ENCODE results near the gene CST8. TPM values are rescaled to one million over a fixed set of nuclear protein-coding genes. Genes with fewer than 3 reads are reported as not detected.

Gene CST8
- total RNA-seq, 1 donor from 2014 or later = not detected

DNA sequence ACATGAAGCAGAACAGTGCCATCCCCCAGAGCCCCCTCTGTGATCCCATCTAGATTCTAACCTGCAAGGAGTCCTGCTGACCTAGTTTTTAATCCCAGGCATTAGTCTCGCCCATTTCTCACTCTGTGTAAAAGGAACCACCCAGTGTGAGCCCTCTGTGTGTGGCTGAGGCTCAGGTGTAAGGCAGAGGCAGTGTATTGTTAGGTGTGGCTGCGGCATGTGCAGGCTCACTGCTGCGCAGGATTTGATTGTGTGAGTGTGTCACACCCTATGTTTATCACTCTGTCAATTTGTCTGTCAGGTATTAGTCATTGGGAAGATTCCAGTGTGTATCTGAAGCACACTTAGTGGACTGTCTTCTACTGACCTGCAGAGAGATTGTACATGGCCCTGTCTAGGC, 13.7 kb upstream of the CST8 start:
- Histone ChIP-seq H3K27me3 (ENCODE audit: control insufficient read depth, insufficient read depth, low read length) (no peaks in the 10 kb centered on the region), H3K36me3 (ENCODE audit: control insufficient read depth, insufficient read depth, low read length) (no peaks in the 10 kb centered on the region), H3K4me3 (ENCODE audit: low read depth, low read length) (no peak overlapping the region)
- TF ChIP-seq, protein P1, sequence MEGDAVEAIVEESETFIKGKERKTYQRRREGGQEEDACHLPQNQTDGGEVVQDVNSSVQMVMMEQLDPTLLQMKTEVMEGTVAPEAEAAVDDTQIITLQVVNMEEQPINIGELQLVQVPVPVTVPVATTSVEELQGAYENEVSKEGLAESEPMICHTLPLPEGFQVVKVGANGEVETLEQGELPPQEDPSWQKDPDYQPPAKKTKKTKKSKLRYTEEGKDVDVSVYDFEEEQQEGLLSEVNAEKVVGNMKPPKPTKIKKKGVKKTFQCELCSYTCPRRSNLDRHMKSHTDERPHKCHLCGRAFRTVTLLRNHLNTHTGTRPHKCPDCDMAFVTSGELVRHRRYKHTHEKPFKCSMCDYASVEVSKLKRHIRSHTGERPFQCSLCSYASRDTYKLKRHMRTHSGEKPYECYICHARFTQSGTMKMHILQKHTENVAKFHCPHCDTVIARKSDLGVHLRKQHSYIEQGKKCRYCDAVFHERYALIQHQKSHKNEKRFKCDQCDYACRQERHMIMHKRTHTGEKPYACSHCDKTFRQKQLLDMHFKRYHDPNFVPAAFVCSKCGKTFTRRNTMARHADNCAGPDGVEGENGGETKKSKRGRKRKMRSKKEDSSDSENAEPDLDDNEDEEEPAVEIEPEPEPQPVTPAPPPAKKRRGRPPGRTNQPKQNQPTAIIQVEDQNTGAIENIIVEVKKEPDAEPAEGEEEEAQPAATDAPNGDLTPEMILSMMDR (IDR thresholded peaks at IDR 0.05; ENCODE audit: insufficient read depth, low read length, severe bottlenecking) = no peak
- DNase-seq (ENCODE audit: low read depth) (no peak), FAIRE-seq (no peak)

DNA sequence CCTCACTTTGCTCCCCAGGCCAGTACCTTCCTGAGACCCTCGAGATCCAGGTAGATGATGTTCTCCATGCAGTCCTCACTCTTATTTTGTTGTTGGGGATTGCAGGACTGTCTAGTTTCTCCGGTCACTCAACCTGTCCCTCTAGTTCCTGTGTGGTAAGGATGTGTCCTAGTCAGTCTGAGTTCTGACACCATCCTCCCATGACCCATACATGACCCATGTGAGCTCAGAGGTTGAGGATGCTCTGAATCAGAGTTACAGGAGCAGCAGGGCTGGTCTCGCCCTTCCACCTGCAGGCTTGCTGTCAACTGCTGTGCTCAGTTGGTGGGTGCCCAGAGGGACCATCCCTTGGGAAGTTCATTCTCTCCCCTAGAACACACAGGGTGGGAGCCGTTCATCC, 11.9 kb upstream of the CST8 start:
- H3K4me3 ChIP-seq (ENCODE audit: low read depth, low read length) = no peak overlapping the region
- DNase-seq (ENCODE audit: low read depth) (peak; percentile 32), FAIRE-seq (peak; percentile 97)
- TF ChIP-seq, protein P1 (IDR thresholded peaks at IDR 0.05; ENCODE audit: insufficient read depth, low read length, severe bottlenecking) = no peak
- no peaks in the 10 kb centered on the region for H3K27me3 ChIP-seq (ENCODE audit: control insufficient read depth, insufficient read depth, low read length)
- no peaks in the 10 kb centered on the region for H3K36me3 ChIP-seq (ENCODE audit: control insufficient read depth, insufficient read depth, low read length)

DNA sequence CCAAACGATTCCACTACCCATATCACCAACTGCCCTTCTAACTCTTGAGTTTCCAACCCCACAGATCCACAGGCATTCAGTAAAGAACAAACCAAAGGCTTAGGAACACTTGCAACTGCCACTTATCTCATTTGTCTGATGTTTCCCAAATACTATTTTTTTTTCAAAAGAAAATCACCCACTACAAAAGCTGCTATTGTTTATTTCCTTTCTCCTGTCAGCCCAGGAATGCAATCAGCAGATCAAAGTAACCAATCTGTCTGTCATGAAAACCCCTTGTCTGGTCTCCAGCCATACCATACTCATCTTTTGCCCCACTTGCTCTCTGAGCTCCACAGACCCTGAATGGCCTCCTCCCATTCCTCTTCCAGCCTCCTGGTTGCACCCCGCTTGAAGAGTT, 8.8 kb upstream of the CST8 start:
- TF ChIP-seq, protein P1 (IDR thresholded peaks at IDR 0.05; ENCODE audit: insufficient read depth, low read length, severe bottlenecking) = no peak
- Histone ChIP-seq H3K4me3 (ENCODE audit: low read depth, low read length) (no peak overlapping the region), H3K36me3 (ENCODE audit: control insufficient read depth, insufficient read depth, low read length) (no peaks in the 10 kb centered on the region), H3K27me3 (ENCODE audit: control insufficient read depth, insufficient read depth, low read length) (no peaks in the 10 kb centered on the region)
- no peak for DNase-seq (ENCODE audit: low read depth)
- no peak for FAIRE-seq

DNA sequence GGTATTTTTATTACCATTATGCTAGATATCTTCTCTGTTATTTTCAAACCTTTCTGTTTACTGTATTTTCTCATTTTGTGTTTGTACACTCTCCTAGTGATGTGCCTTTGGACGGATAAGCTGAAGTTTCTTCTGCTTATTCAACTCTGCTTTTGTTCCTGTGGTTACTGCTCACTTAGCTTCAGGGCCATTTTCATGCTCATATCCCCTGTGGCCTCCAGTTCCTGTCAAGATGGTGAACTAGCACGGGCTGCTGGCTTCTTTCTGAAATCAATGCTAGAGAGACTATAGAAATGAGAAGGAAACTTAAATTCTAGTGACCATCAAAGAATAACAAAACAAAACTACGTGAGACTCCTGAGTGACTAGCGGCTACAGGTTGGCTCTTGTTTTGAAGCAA, 6.8 kb upstream of the CST8 start:
- FAIRE-seq (no peak), DNase-seq (ENCODE audit: low read depth) (no peak)
- TF ChIP-seq, protein P1 (IDR thresholded peaks at IDR 0.05; ENCODE audit: insufficient read depth, low read length, severe bottlenecking) = no peak
- no peak overlapping the region for H3K4me3 ChIP-seq (ENCODE audit: low read depth, low read length)
- H3K36me3 ChIP-seq (ENCODE audit: control insufficient read depth, insufficient read depth, low read length) = no peaks in the 10 kb centered on the region
- no peaks in the 10 kb centered on the region for H3K27me3 ChIP-seq (ENCODE audit: control insufficient read depth, insufficient read depth, low read length)

DNA sequence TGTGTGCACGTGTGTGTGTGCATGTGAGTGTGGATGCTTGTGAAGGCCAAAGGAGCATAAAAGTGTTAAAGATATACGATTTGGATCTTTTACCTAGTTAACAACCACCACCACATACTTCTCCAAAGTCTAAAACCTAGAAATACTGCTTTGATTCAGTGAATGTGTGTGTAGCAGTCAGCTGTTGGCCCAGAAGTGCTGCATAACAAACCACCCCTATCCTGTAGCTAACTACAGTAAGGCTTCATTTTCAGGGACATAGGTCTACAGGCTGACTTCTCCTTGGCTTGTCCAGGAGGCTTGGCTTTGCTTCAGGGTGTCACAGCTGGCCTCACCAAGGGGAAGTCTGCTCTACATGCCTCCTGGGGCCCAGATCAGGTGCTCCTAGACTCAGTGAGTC, 2.4 kb upstream of the CST8 start:
- FAIRE-seq (no peak), DNase-seq (ENCODE audit: low read depth) (no peak)
- no peaks in the 10 kb centered on the region for H3K27me3 ChIP-seq (ENCODE audit: control insufficient read depth, insufficient read depth, low read length)
- no peaks in the 10 kb centered on the region for H3K36me3 ChIP-seq (ENCODE audit: control insufficient read depth, insufficient read depth, low read length)
- TF ChIP-seq, protein P1 (IDR thresholded peaks at IDR 0.05; ENCODE audit: insufficient read depth, low read length, severe bottlenecking) = no peak
- no peak overlapping the region for H3K4me3 ChIP-seq (ENCODE audit: low read depth, low read length)

DNA sequence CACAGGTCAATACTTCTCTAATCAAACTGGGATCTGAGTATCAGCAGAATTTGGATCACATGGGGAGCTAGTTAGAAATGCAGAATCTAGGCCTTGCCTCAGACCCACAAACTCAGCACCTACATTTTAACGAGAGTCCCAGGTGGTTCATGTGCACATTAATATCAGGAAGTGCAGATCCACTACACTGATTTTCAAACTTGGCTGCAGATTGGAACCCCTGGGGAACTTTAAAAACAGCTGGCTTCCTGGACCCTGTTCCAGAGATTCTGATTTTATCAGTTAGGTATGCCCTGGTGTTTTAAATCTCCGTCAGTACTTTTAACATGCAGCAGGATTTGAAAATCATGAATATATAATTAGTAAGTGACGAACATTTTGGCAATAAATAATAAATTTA, 1.9 kb upstream of the CST8 start:
- Histone ChIP-seq H3K36me3 (ENCODE audit: control insufficient read depth, insufficient read depth, low read length) (no peaks in the 10 kb centered on the region), H3K4me3 (ENCODE audit: low read depth, low read length) (no peak overlapping the region), H3K27me3 (ENCODE audit: control insufficient read depth, insufficient read depth, low read length) (no peaks in the 10 kb centered on the region)
- TF ChIP-seq, protein P1 (IDR thresholded peaks at IDR 0.05; ENCODE audit: insufficient read depth, low read length, severe bottlenecking) = no peak
- DNase-seq (ENCODE audit: low read depth) (no peak), FAIRE-seq (no peak)
